HG03342 (cell line): Measurements from ENCODE around the gene MRPL19.

Source experiments
- ATAC-seq: cut with Tn5 transposase; IDR thresholded peaks from one replicate; pipeline ENCODE4 v1.9.1; 2021; ENCODE audit warnings: mild to moderate bottlenecking, moderate library complexity; ENCODE audit not compliant: unreplicated experiment

MRPL19 gene

GRCh38 chr2:75614162-75614651 lies 32.4 kb upstream of the MRPL19 start:
- no peak for ATAC-seq

GRCh38 chr2:75616406-75616805 lies 30.2 kb upstream of the MRPL19 start:
- ATAC-seq = no peak

- no peak for ATAC-seq
Measured at GRCh38 chr2:75616933-75617332, 29.6 kb upstream of the MRPL19 start.

DNA sequence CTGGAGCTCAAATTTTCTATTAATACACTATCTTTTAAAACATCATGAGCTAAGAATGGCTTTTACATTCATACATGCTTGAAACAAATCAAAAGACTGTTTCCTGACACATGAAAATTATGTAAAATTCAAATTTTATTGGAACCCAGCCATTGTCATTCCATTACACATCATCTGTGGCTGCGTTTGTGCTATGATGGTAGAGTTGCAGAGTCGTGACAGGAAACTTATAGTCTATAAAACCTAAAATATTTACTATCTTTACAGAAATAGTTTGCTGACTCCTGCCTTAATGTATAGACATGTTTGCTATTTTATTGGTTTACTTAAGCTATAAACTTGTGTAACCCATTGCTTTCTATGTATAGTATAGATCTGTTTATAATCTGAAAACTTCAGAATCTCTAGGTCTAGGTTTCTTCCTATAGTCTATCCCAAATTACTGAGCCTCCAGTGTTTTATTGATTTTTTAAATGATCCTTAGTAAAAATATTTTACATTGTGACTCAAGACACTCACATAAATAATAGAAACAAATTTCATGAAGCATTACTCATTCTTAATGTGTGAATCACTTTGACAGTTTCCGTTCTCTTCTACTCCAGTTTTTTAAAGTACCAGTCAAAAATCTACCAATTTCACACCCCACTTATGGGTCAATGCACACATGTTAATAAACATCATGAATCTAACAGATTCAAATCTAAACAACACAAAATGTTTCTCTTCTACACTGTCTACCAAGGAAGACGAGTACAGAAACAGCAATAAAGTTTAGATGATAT lies 26.4 kb upstream of the MRPL19 start:
- no peak for ATAC-seq

GRCh38 chr2:75621228-75621627 lies 25.4 kb upstream of the MRPL19 start:
- no peak for ATAC-seq

DNA sequence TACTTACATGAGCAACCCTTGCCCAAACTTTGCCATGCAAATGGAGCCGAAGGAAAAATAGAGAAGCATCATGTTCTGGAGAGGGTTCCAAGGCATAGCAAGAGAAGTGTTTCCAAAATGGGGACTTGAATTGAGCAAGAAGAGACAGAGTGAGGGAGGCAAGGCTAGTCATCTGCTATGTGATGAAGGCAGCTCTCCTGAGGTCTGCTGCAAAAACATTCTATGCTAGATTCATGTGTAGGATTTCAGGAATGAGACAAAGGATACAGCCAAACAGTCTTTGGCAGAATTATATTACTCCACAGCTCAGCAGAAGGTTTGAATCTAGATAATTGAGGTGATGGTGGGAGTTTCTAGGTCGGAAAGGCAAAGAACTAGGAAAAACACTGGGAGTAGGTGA lies 24.1 kb upstream of the MRPL19 start:
- no peak for ATAC-seq

GRCh38 chr2:75622929-75623328 lies 23.7 kb upstream of the MRPL19 start:
- ATAC-seq = no peak

DNA sequence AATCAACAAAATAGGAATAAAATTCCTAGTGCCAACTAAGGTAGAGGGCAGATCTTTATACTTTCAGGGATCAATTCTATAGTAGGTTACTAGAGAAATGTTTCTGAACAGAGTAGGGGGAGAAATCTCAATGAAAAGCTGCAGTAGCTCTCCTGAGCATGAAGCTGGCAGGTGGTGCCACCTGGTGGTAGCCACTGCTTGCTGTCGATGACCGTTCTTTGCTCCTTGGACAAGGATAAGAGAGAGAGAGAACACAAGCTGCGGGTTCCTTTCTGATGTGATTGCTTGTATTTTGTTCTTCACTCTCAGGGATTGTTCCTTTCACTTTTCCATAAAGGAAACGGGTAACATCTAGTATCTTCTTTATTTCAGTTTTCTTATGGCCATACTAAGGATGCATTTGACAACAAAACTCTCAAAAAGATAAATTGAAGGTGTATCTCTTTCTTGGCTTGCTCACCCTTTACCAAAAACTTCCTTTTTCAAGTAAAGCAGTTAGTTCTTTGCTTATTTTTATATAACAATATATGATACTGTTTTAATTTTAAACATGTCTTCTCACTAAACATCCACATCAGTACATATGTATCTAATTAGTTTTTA lies 18.6 kb upstream of the MRPL19 start:
- ATAC-seq = peak; percentile 88

- no peak for ATAC-seq
Measured at GRCh38 chr2:75632091-75632701, 14.4 kb upstream of the MRPL19 start.

DNA sequence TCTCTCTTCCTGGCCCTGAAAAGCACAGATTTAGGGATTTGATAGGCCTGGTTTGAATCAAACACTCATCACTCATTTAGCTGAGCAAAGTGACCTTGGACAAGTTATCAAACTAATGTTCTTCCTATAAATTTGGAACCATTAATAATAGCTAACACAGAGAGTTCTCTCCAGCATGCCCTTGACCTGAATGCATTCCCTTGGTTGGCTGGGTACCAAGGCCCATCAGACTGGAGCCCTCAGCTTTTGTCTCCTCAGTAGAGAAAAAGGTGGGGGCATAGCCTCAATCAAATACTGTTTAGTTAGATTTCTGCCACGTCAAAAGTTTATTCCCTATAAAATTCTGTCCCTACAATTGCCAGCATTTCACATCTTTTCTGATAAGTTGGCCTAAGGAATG lies 13.8 kb upstream of the MRPL19 start:
- ATAC-seq = no peak

GRCh38 chr2:75633620-75634019 lies 13.0 kb upstream of the MRPL19 start:
- ATAC-seq = no peak

- ATAC-seq = no peak
Measured at GRCh38 chr2:75634945-75635344, 11.6 kb upstream of the MRPL19 start.

- no peak for ATAC-seq
Measured at GRCh38 chr2:75637568-75637967, 9.0 kb upstream of the MRPL19 start.

DNA sequence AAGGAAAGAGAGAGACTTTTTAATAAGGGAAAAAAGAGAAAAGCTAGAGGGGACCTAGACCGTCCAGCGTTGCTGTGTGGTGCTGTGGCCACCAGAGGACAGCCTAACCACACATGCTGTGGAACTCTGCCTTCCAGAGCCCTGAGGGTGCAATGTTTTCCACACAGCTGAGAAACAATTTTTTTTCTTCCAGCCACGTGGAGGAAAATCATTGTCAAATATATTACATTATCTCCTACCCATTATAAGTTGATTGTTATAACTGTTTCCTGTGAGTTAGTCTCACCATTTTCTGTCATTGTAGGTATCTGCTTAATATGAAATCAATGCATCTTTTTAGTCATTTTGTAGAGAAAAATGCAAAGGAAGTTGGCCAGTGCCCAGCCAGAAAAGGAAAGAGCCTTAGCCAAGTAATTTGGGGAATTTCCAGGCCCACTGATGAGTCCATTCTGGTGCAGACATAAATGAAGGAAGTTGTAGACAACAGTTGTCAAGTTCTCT lies 5.9 kb upstream of the MRPL19 start:
- peak; percentile 98 for ATAC-seq

GRCh38 chr2:75641587-75641986 lies 5.0 kb upstream of the MRPL19 start:
- ATAC-seq = no peak

GRCh38 chr2:75643980-75644379 lies 2.6 kb upstream of the MRPL19 start:
- ATAC-seq = no peak

- no peak for ATAC-seq
Measured at GRCh38 chr2:75645643-75646042, 940 bp upstream of the MRPL19 start.

DNA sequence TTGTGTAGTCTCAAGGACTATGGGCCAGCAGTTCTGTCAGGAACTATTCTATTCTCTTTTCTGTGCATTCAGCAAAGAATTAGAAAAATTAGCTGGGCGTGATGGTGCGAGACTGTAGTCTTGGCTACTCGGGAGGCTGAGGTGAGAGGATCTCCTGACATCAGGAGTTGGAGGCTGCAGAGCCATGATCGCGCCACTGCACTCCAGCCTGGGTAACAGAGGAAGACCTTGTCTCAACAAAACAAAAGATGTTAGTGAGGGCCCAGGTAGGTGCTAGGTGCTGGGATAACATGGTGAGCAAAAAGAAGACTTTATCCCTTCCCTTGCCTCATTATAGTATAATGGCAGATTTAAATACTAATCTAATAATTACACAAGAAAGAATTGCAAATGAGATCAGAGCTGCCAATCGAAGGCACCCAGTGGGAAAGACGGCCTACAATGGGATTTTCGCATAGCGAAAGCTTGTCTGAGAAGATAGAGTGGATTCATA lies 447 bp upstream of the MRPL19 start:
- peak; percentile 1 for ATAC-seq

GRCh38 chr2:75647771-75648170 lies 1.2 kb downstream of the MRPL19 start:
- ATAC-seq = no peak

GRCh38 chr2:75654012-75654411 lies 7.4 kb downstream of the MRPL19 start:
- no peak for ATAC-seq

DNA sequence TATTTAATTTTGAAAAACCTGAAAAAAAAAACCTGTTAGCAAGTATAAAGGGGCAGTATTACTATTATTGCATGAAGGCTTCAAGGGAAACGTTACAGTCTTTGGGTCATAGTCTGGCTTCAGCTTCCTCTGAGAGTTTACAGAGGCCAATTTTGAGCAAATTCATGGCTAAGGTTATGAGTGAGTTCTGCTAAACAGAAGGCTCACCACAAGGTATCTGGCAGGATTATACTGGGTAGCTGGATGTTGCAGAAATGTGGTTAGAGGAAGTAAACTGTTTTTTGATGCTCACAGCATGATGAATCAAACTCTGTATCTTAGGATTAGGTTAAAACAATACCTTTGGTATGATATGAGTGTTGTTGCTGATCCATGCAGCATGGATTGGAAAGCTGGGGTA lies 9.3 kb downstream of the MRPL19 start:
- no peak for ATAC-seq

DNA sequence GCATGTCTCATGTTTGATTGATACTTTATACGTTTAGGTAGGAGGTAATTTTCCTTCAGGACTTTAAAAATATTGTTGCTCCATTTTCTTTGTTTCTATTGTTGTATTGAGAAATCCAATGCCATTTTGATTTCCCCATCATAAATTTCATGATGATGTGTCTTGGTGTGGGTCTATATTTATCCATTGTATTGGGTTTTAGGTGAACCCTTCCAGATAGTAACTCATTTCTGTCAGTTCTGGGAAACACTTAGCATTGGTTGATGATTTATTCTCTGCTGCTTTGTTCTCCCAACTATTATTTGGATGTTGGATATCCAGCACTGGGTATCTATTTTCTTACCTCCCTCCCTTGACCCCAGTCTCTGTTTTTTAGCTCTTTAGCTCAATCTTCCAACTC lies 10.0 kb downstream of the MRPL19 start:
- ATAC-seq = no peak
